ENCODE measurements around the gene MYO5B. TPM values are rescaled to one million over a fixed set of nuclear protein-coding genes. Genes with fewer than 3 reads are reported as not detected.

MYO5B gene
- polyA plus RNA-seq, 1 donor (not counting 4 experiments of a cell fraction or from before 2014, with no cell fraction given), result 6.8 TPM

DNA sequence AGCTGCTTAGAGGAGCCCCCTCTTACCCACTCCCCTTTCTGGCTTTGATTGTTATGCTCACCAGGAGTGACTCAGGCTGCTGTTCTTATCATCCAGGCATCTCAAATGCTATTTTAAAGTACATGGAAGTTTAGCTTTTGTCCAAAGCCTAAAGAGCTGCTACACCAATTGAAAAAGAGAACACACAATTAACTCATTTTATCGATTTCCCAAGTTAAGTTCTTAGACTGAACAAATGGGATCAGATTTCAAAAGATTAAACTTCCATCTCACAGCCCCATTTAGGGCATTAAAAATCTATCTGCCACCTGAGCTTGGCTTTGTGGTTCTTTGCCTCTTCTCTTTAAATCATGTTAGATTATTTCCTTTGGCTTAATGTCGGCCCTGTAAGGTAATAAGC lies 81.2 kb downstream of the MYO5B start:
- FAIRE-seq, result no peak
- TF ChIP-seq, protein P1, sequence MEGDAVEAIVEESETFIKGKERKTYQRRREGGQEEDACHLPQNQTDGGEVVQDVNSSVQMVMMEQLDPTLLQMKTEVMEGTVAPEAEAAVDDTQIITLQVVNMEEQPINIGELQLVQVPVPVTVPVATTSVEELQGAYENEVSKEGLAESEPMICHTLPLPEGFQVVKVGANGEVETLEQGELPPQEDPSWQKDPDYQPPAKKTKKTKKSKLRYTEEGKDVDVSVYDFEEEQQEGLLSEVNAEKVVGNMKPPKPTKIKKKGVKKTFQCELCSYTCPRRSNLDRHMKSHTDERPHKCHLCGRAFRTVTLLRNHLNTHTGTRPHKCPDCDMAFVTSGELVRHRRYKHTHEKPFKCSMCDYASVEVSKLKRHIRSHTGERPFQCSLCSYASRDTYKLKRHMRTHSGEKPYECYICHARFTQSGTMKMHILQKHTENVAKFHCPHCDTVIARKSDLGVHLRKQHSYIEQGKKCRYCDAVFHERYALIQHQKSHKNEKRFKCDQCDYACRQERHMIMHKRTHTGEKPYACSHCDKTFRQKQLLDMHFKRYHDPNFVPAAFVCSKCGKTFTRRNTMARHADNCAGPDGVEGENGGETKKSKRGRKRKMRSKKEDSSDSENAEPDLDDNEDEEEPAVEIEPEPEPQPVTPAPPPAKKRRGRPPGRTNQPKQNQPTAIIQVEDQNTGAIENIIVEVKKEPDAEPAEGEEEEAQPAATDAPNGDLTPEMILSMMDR (optimal IDR thresholded peaks at IDR 0.05 in 1 of 3, IDR thresholded peaks at IDR 0.05 in 1 of 3, conservative IDR thresholded peaks at IDR 0.05 in 1 of 3; ENCODE audit: extremely low read depth in 1 of 3, insufficient read depth in 2 of 3, low read length in 3 of 3), result no peak
- TF ChIP-seq EZH2 (IDR thresholded peaks at IDR 0.05; ENCODE audit: low read length), result no peak

DNA sequence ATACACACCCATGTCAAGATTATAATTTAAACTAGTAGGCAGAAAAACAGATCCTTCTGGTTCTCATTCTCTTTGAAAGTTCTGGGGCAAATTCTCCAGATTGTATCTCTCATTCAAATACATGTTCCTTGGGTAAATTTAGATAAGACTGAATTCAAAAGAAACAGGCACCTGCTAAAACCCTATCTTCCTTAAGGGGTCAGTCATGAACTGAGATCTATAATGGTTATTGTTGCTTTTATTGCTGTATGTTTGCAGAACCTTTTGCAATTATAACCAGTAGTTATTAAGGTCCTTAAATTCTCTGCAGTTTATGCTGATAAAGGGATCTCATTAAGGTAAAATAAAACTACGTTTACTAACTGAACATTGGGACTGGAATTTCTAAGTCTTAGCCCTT lies 83.5 kb downstream of the MYO5B start:
- Histone ChIP-seq H3K4me1 (ENCODE audit: control insufficient read depth, extremely low read depth, insufficient read depth, low read length) (no peaks in the 10 kb centered on the region), H3K27ac (ENCODE audit: control insufficient read depth, insufficient read depth, low read length) (no peak overlapping the region), H3K9ac (ENCODE audit: control insufficient read depth, extremely low read depth, insufficient read depth, low read length) (no peak overlapping the region), H3K9me3 (ENCODE audit: control insufficient read depth, low read depth, low read length) (no peaks in the 10 kb centered on the region), H3K27me3 (ENCODE audit: control insufficient read depth, extremely low read depth, insufficient read depth, low read length) (peaks cover 3% of the 10 kb centered on the region), H4K20me1 (ENCODE audit: control insufficient read depth, extremely low read depth, insufficient read depth, low read length) (no peaks in the 10 kb centered on the region), H3K4me2 (ENCODE audit: control insufficient read depth, extremely low read depth, insufficient read depth, low read depth, low read length) (no peak overlapping the region), H3K79me2 (ENCODE audit: control insufficient read depth, insufficient read depth, low read length) (no peaks in the 10 kb centered on the region), H3K4me3 (ENCODE audit: control insufficient read depth in 2 of 3, extremely low read depth in 1 of 3, insufficient read depth in 2 of 3, low read depth in 1 of 3, low read length in 3 of 3) (no peak overlapping the region), H3K36me3 (ENCODE audit: control insufficient read depth in 2 of 2, extremely low read depth in 1 of 2, insufficient read depth in 2 of 2, low read length in 2 of 2) (no peaks in the 10 kb centered on the region), H2AFZ (ENCODE audit: control insufficient read depth, low read length) (no peak overlapping the region), H3K9me1 (ENCODE audit: control insufficient read depth, extremely low read depth, insufficient read depth, low read length) (no peaks in the 10 kb centered on the region)
- no peak for TF ChIP-seq EZH2 (IDR thresholded peaks at IDR 0.05; ENCODE audit: low read length)
- TF ChIP-seq, protein P1 (optimal IDR thresholded peaks at IDR 0.05 in 1 of 3, IDR thresholded peaks at IDR 0.05 in 1 of 3, conservative IDR thresholded peaks at IDR 0.05 in 1 of 3; ENCODE audit: extremely low read depth in 1 of 3, insufficient read depth in 2 of 3, low read length in 3 of 3), result peak in 1 of 3 experiments; percentile 16
- dilution Hi-C loops (cut with MboI; ENCODE audit: extremely low pct_ligation_motif_present, low sequenced_read_pairs), result no loop called here
- FAIRE-seq (no peak), DNase-seq (ENCODE audit: low read depth, low spot score) (no peak)

More for the DNA sequence above, 81.2 kb downstream of the MYO5B start:
- no peak overlapping the region for H3K9ac ChIP-seq (ENCODE audit: control insufficient read depth, extremely low read depth, insufficient read depth, low read length)
- no peak overlapping the region for H3K4me2 ChIP-seq (ENCODE audit: control insufficient read depth, extremely low read depth, insufficient read depth, low read depth, low read length)
- H3K27me3 ChIP-seq (ENCODE audit: control insufficient read depth, extremely low read depth, insufficient read depth, low read length), result peaks cover 3% of the 10 kb centered on the region
- H3K9me3 ChIP-seq (ENCODE audit: control insufficient read depth, low read depth, low read length), result no peaks in the 10 kb centered on the region
- no peaks in the 10 kb centered on the region for H4K20me1 ChIP-seq (ENCODE audit: control insufficient read depth, extremely low read depth, insufficient read depth, low read length)
- dilution Hi-C loops (cut with MboI; ENCODE audit: extremely low pct_ligation_motif_present, low sequenced_read_pairs), result no loop called here
- no peaks in the 10 kb centered on the region for H3K36me3 ChIP-seq (ENCODE audit: control insufficient read depth in 2 of 2, extremely low read depth in 1 of 2, insufficient read depth in 2 of 2, low read length in 2 of 2)
- no peaks in the 10 kb centered on the region for H3K4me1 ChIP-seq (ENCODE audit: control insufficient read depth, extremely low read depth, insufficient read depth, low read length)
- H3K9me1 ChIP-seq (ENCODE audit: control insufficient read depth, extremely low read depth, insufficient read depth, low read length), result no peaks in the 10 kb centered on the region
- no peak overlapping the region for H2AFZ ChIP-seq (ENCODE audit: control insufficient read depth, low read length)
- H3K27ac ChIP-seq (ENCODE audit: control insufficient read depth, insufficient read depth, low read length), result no peak overlapping the region
- no peaks in the 10 kb centered on the region for H3K79me2 ChIP-seq (ENCODE audit: control insufficient read depth, insufficient read depth, low read length)
- DNase-seq (ENCODE audit: low read depth, low spot score), result no peak
- H3K4me3 ChIP-seq (ENCODE audit: control insufficient read depth in 2 of 3, extremely low read depth in 1 of 3, insufficient read depth in 2 of 3, low read depth in 1 of 3, low read length in 3 of 3), result no peak overlapping the region

Measured in keratinocyte (primary cell).